ENCODE results near the gene SPATA31D3.
A peak's percentile ranks its signal among the peaks of the same experiment; 100 is the strongest.
"Not testable (repeated sequence)": the region's sequence is repeated elsewhere in the genome, so short reads cannot be mapped to it uniquely, and the experiment has no call there.

Gene SPATA31D3

DNA sequence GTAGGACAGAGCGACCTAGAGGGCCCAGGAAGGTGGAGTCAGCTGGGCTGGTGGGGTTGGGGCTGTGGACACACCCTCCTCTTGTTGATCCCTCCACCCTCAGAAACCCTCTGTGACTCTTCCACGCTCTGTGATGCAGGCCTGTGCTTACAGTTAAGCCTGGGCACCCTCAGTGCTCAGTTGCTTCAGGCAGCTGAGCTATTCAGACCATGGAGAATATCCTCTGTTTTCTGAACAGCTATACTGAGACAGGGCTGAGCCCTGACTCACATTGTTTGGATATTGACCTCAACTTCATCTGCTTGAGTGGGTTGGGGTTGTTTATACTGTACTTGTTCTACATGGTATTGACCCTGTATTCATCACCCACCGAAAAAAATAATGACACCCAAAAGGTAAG is 15.0 kb upstream of the SPATA31D3 start, which contains the start of gene SPATA31D4:
SPATA31D4 (plus strand) TSS at position 124 of the 400 bp plus-strand sequence; CDS start at position 210, 86 bp downstream.
- not testable (repeated sequence) for H3K4me1 ChIP-seq (ENCODE audit: control insufficient read depth, insufficient read depth, low read length); H3K36me3 ChIP-seq (ENCODE audit: control insufficient read depth in 2 of 2, insufficient read depth in 2 of 2, low read length in 2 of 2); H3K9me3 ChIP-seq (ENCODE audit: control insufficient read depth in 2 of 2, low read length in 2 of 2); H3K27ac ChIP-seq (ENCODE audit: low read length); H3K27me3 ChIP-seq (ENCODE audit: control insufficient read depth in 1 of 2, insufficient read depth in 2 of 2, low read length in 2 of 2); H3K9ac ChIP-seq (ENCODE audit: low read length in 2 of 2); H3K4me3 ChIP-seq (ENCODE audit: low read length in 2 of 2)

- H3K4me3 ChIP-seq (ENCODE audit: low read length in 2 of 2); H3K9ac ChIP-seq (ENCODE audit: low read length in 2 of 2); H3K27me3 ChIP-seq (ENCODE audit: control insufficient read depth in 1 of 2, insufficient read depth in 2 of 2, low read length in 2 of 2); H3K4me1 ChIP-seq (ENCODE audit: control insufficient read depth, insufficient read depth, low read length); H3K27ac ChIP-seq (ENCODE audit: low read length); H3K36me3 ChIP-seq (ENCODE audit: control insufficient read depth in 2 of 2, insufficient read depth in 2 of 2, low read length in 2 of 2); H3K9me3 ChIP-seq (ENCODE audit: control insufficient read depth in 2 of 2, low read length in 2 of 2): not testable (repeated sequence)
Measured at GRCh38 chr9:81930147-81930546, 13.2 kb upstream of the SPATA31D3 start.

GRCh38 chr9:81933547-81933946 is 9.8 kb upstream of the SPATA31D3 start:
- H3K36me3 ChIP-seq (ENCODE audit: control insufficient read depth in 2 of 2, insufficient read depth in 2 of 2, low read length in 2 of 2); H3K9ac ChIP-seq (ENCODE audit: low read length in 2 of 2); H3K4me1 ChIP-seq (ENCODE audit: control insufficient read depth, insufficient read depth, low read length); H3K27ac ChIP-seq (ENCODE audit: low read length); H3K27me3 ChIP-seq (ENCODE audit: control insufficient read depth in 1 of 2, insufficient read depth in 2 of 2, low read length in 2 of 2); H3K4me3 ChIP-seq (ENCODE audit: low read length in 2 of 2); H3K9me3 ChIP-seq (ENCODE audit: control insufficient read depth in 2 of 2, low read length in 2 of 2): not testable (repeated sequence)

- not testable (repeated sequence) for H3K4me3 ChIP-seq (ENCODE audit: low read length in 2 of 2); H3K36me3 ChIP-seq (ENCODE audit: control insufficient read depth in 2 of 2, insufficient read depth in 2 of 2, low read length in 2 of 2); H3K4me1 ChIP-seq (ENCODE audit: control insufficient read depth, insufficient read depth, low read length); H3K27me3 ChIP-seq (ENCODE audit: control insufficient read depth in 1 of 2, insufficient read depth in 2 of 2, low read length in 2 of 2); H3K9ac ChIP-seq (ENCODE audit: low read length in 2 of 2); H3K9me3 ChIP-seq (ENCODE audit: control insufficient read depth in 2 of 2, low read length in 2 of 2); H3K27ac ChIP-seq (ENCODE audit: low read length)
Measured at GRCh38 chr9:81948650-81949049, 5.3 kb downstream of the SPATA31D3 start.

- peaks cover 0 to 3% of the 10 kb centered on the region in 2 donors for H3K9me3 ChIP-seq (ENCODE audit: control insufficient read depth in 2 of 2, low read length in 2 of 2)
- no peak overlapping the region for H3K9ac ChIP-seq (ENCODE audit: low read length in 2 of 2)
- no peaks in the 10 kb centered on the region for H3K36me3 ChIP-seq (ENCODE audit: control insufficient read depth in 2 of 2, insufficient read depth in 2 of 2, low read length in 2 of 2)
- no peaks in the 10 kb centered on the region for H3K27me3 ChIP-seq (ENCODE audit: control insufficient read depth in 1 of 2, insufficient read depth in 2 of 2, low read length in 2 of 2)
- H3K4me1 ChIP-seq (ENCODE audit: control insufficient read depth, insufficient read depth, low read length), result no peaks in the 10 kb centered on the region
- no peak overlapping the region for H3K4me3 ChIP-seq (ENCODE audit: low read length in 2 of 2)
- H3K27ac ChIP-seq (ENCODE audit: low read length), result no peak overlapping the region
Measured at GRCh38 chr9:81953096-81953495, 9.8 kb downstream of the SPATA31D3 start.

GRCh38 chr9:81955625-81956024 is 12.3 kb downstream of the SPATA31D3 start:
- H3K36me3 ChIP-seq (ENCODE audit: control insufficient read depth in 2 of 2, insufficient read depth in 2 of 2, low read length in 2 of 2), result no peaks in the 10 kb centered on the region
- no peak overlapping the region for H3K27ac ChIP-seq (ENCODE audit: low read length)
- peaks cover 0 to 3% of the 10 kb centered on the region in 2 donors for H3K9me3 ChIP-seq (ENCODE audit: control insufficient read depth in 2 of 2, low read length in 2 of 2)
- H3K9ac ChIP-seq (ENCODE audit: low read length in 2 of 2), result no peak overlapping the region
- H3K4me1 ChIP-seq (ENCODE audit: control insufficient read depth, insufficient read depth, low read length), result no peaks in the 10 kb centered on the region
- H3K4me3 ChIP-seq (ENCODE audit: low read length in 2 of 2), result no peak overlapping the region
- no peaks in the 10 kb centered on the region for H3K27me3 ChIP-seq (ENCODE audit: control insufficient read depth in 1 of 2, insufficient read depth in 2 of 2, low read length in 2 of 2)

DNA sequence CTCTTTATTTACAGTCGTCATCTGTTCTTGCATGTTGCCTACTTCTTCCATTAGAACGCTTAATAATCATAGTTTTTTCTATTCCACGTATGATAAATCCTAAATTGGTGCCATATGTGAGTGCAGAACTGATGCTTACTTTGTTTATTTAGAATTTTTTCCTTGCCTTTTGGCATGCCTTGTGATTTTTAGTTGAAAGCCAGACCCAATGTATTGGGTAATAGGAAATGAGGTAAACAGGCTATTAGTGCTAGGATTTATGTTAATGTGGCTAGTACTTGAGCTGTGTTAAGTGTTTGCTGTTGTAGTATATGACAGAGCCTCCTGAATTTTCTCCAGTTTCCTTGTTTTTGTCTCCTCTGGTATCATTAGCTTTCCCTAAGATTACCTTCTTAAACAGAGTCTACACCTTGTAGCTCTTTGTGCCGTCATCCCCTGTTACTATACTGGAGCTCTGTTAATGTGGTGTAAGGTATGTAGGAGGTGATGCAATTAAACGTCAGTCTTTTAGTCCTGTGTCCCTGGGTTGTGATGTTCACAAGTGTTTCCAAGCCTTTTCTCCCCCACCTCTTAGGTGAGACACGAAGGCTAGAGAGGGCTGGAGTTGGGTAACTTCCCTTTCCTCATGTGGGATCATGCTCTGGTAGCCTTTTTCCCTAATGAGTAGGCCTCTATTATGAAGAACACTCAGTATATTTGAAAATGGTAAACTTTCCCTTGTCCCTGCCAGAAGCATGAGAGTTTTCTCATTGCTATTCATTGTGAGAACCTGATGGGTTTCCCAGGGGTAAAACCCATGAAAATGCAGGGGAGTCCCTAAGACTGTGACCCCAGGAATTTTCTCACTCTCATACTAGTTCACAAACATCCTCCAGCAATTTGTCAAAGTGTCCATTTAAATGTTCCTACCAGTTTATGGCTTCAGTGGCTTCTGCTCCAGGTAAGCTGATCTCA is 21.2 kb downstream of the SPATA31D3 start:
- Histone ChIP-seq H3K9ac (ENCODE audit: low read length in 2 of 2) (no peak overlapping the region), H3K27ac (ENCODE audit: low read length) (no peak overlapping the region), H3K27me3 (ENCODE audit: control insufficient read depth in 1 of 2, insufficient read depth in 2 of 2, low read length in 2 of 2) (no peaks in the 10 kb centered on the region), H3K4me3 (ENCODE audit: low read length in 2 of 2) (no peak overlapping the region), H3K36me3 (ENCODE audit: control insufficient read depth in 2 of 2, insufficient read depth in 2 of 2, low read length in 2 of 2) (no peaks in the 10 kb centered on the region), H3K9me3 (ENCODE audit: control insufficient read depth in 2 of 2, low read length in 2 of 2) (no peaks in the 10 kb centered on the region), H3K4me1 (ENCODE audit: control insufficient read depth, insufficient read depth, low read length) (no peaks in the 10 kb centered on the region)

DNA sequence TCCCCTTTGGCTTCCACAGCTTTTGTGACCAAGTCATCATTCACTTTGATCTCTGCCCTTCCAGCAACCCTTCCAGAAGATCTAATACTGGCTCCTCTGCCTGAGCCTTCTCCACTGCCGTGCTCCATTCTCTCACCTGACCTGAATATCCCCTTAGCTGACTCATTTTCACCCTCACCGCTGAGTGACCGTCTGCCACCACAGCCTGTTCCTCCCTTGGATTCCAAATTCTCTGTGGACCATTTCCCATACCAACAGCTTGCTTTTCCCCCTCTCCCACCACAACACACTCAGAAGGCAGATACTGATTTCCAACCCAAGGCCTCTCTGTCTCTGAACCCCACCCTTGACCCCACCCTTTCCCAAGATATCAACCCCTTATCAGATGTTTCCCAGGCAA is 24.7 kb downstream of the SPATA31D3 start:
- Histone ChIP-seq H3K27ac (ENCODE audit: low read length) (no peak overlapping the region), H3K9me3 (ENCODE audit: control insufficient read depth in 2 of 2, low read length in 2 of 2) (no peaks in the 10 kb centered on the region), H3K9ac (ENCODE audit: low read length in 2 of 2) (no peak overlapping the region), H3K4me1 (ENCODE audit: control insufficient read depth, insufficient read depth, low read length) (no peaks in the 10 kb centered on the region), H3K27me3 (ENCODE audit: control insufficient read depth in 1 of 2, insufficient read depth in 2 of 2, low read length in 2 of 2) (no peaks in the 10 kb centered on the region), H3K4me3 (ENCODE audit: low read length in 2 of 2) (no peak overlapping the region), H3K36me3 (ENCODE audit: control insufficient read depth in 2 of 2, insufficient read depth in 2 of 2, low read length in 2 of 2) (no peaks in the 10 kb centered on the region)

- Histone ChIP-seq H3K9me3 (ENCODE audit: control insufficient read depth in 2 of 2, low read length in 2 of 2) (peaks cover 0 to 3% of the 10 kb centered on the region in 2 donors), H3K4me3 (ENCODE audit: low read length in 2 of 2) (no peak overlapping the region), H3K36me3 (ENCODE audit: control insufficient read depth in 2 of 2, insufficient read depth in 2 of 2, low read length in 2 of 2) (no peaks in the 10 kb centered on the region)
Measured at GRCh38 chr9:81969971-81970370, 26.7 kb downstream of the SPATA31D3 start.

GRCh38 chr9:81971727-81972126 is 28.4 kb downstream of the SPATA31D3 start:
- H3K4me3 ChIP-seq (ENCODE audit: low read length in 2 of 2), result no peak overlapping the region
- peaks cover 0 to 3% of the 10 kb centered on the region in 2 donors for H3K9me3 ChIP-seq (ENCODE audit: control insufficient read depth in 2 of 2, low read length in 2 of 2)
- H3K4me1 ChIP-seq (ENCODE audit: control insufficient read depth, insufficient read depth, low read length), result no peaks in the 10 kb centered on the region
- H3K27me3 ChIP-seq (ENCODE audit: control insufficient read depth in 1 of 2, insufficient read depth in 2 of 2, low read length in 2 of 2), result no peaks in the 10 kb centered on the region
- H3K36me3 ChIP-seq (ENCODE audit: control insufficient read depth in 2 of 2, insufficient read depth in 2 of 2, low read length in 2 of 2), result no peaks in the 10 kb centered on the region
- no peak overlapping the region for H3K27ac ChIP-seq (ENCODE audit: low read length)
- H3K9ac ChIP-seq (ENCODE audit: low read length in 2 of 2), result no peak overlapping the region

More at GRCh38 chr9:81969971-81970370, 26.7 kb downstream of the SPATA31D3 start:
- no peak overlapping the region for H3K9ac ChIP-seq (ENCODE audit: low read length in 2 of 2)
- H3K27ac ChIP-seq (ENCODE audit: low read length), result no peak overlapping the region
- no peaks in the 10 kb centered on the region for H3K4me1 ChIP-seq (ENCODE audit: control insufficient read depth, insufficient read depth, low read length)
- H3K27me3 ChIP-seq (ENCODE audit: control insufficient read depth in 1 of 2, insufficient read depth in 2 of 2, low read length in 2 of 2), result no peaks in the 10 kb centered on the region

DNA sequence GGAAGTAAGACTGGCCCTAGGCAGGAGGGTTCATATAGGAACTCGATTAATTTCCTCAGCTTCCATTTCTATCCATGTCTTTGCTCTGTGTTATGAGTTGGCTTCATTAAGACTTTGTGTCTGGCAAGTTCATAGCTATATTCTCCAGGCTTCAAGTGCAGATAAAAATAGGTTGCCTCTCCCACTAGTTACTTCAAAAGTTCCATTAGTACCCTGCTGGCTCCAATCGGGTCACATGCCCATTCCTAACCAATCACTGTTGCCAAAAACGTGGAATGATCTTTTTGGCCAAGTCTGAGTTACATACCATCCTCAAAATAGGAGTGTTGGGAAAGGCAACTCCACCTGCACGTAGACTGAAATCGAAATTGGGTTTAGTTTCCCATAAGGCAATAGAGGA is 31.5 kb downstream of the SPATA31D3 start:
- Histone ChIP-seq H3K9me3 (ENCODE audit: control insufficient read depth in 2 of 2, low read length in 2 of 2) (peaks cover 0 to 3% of the 10 kb centered on the region in 2 donors), H3K27ac (ENCODE audit: low read length) (no peak overlapping the region), H3K4me3 (ENCODE audit: low read length in 2 of 2) (peak overlapping the region in 1 of 2 donors; percentile 1), H3K27me3 (ENCODE audit: control insufficient read depth in 1 of 2, insufficient read depth in 2 of 2, low read length in 2 of 2) (no peaks in the 10 kb centered on the region), H3K9ac (ENCODE audit: low read length in 2 of 2) (no peak overlapping the region), H3K4me1 (ENCODE audit: control insufficient read depth, insufficient read depth, low read length) (no peaks in the 10 kb centered on the region), H3K36me3 (ENCODE audit: control insufficient read depth in 2 of 2, insufficient read depth in 2 of 2, low read length in 2 of 2) (no peaks in the 10 kb centered on the region)
